Astrocyte (in vitro differentiated cells and primary cell): ENCODE measurements around the gene DHRS3. TPM values are rescaled to one million over a fixed set of nuclear protein-coding genes. Genes with fewer than 3 reads are reported as not detected.

ENCODE experiments used
- DNase-seq: peaks from one replicate; pipeline ENCODE4 v3.0.0-alpha.2; 2010; ENCODE audit warnings: low read depth
- FAIRE-seq: peaks from 2 replicates; lab custom pipeline; 2011; peaks lifted over from hg19 to GRCh38; lab: Jason Lieb, UNC
- H2AFZ ChIP-seq: 2 replicates; pipeline ENCODE4 v1.6.0; 2012; ENCODE audit warnings: low read depth, low read length, inconsistent platforms
- H3K27ac ChIP-seq: 2 replicates; pipeline ENCODE4 v1.5.1; 2011; ENCODE audit warnings: low read depth, low read length, inconsistent platforms
- H3K27me3 ChIP-seq: 2 replicates; pipeline ENCODE4 v1.6.0; 2011; ENCODE audit warnings: low read length, inconsistent platforms; ENCODE audit not compliant: insufficient read depth
- H3K36me3 ChIP-seq: 2 replicates; pipeline ENCODE4 v1.5.1; 2011; ENCODE audit warnings: low read length, inconsistent platforms; ENCODE audit not compliant: insufficient read depth
- H3K4me1 ChIP-seq: 2 replicates; pipeline ENCODE4 v1.5.1; 2011; ENCODE audit warnings: low read length, inconsistent platforms; ENCODE audit not compliant: insufficient read depth
- H3K4me2 ChIP-seq: 2 replicates; pipeline ENCODE4 v1.6.0; 2012; ENCODE audit warnings: low read length, inconsistent platforms
- H3K4me3 ChIP-seq: 2 replicates; pipeline ENCODE4 v1.5.1; 2011; ENCODE audit warnings: low read depth, mild to moderate bottlenecking, low read length, inconsistent platforms; ENCODE audit not compliant: insufficient read depth
- H3K79me2 ChIP-seq: 2 replicates; pipeline ENCODE4 v1.6.0; 2012; ENCODE audit warnings: mild to moderate bottlenecking, low read length, inconsistent platforms; ENCODE audit not compliant: insufficient read depth
- H3K9ac ChIP-seq: 2 replicates; pipeline ENCODE4 v1.6.0; 2012; ENCODE audit warnings: mild to moderate bottlenecking, low read length, inconsistent platforms
- H3K9me3 ChIP-seq: 2 replicates; pipeline ENCODE4 v1.5.1; 2012; ENCODE audit warnings: low read depth, mild to moderate bottlenecking, low read length, inconsistent platforms; ENCODE audit not compliant: insufficient read depth
- H4K20me1 ChIP-seq: 2 replicates; pipeline ENCODE4 v1.6.0; 2012; ENCODE audit warnings: low read length, inconsistent platforms; ENCODE audit not compliant: insufficient read depth
- H3K27ac Mint-ChIP-seq: one replicate; pipeline ENCODE4 v1.8.0; 2021; ENCODE audit warnings: mild to moderate bottlenecking, mixed read lengths; ENCODE audit not compliant: unreplicated experiment
- H3K27me3 Mint-ChIP-seq: one replicate; pipeline ENCODE4 v1.8.0; 2021; ENCODE audit warnings: low read depth, mixed read lengths; ENCODE audit not compliant: unreplicated experiment
- H3K36me3 Mint-ChIP-seq: one replicate; pipeline ENCODE4 v1.8.0; 2021; ENCODE audit warnings: low read depth, mixed read lengths; ENCODE audit not compliant: unreplicated experiment
- H3K4me1 Mint-ChIP-seq: one replicate; pipeline ENCODE4 v1.8.0; 2021; ENCODE audit warnings: low read depth, mixed read lengths; ENCODE audit not compliant: unreplicated experiment
- H3K4me3 Mint-ChIP-seq: one replicate; pipeline ENCODE4 v1.8.0; 2021; ENCODE audit warnings: mild to moderate bottlenecking, moderate library complexity, mixed read lengths; ENCODE audit not compliant: unreplicated experiment
- H3K9me3 Mint-ChIP-seq: one replicate; pipeline ENCODE4 v1.8.0; 2021; ENCODE audit warnings: mild to moderate bottlenecking, mixed read lengths; ENCODE audit not compliant: unreplicated experiment
- CTCF ChIP-seq: IDR thresholded peaks from 2 replicates; pipeline ENCODE4 v1.5.1; 2011; ENCODE audit warnings: low read depth, mild to moderate bottlenecking, inconsistent platforms, low read length, moderate library complexity; ENCODE audit not compliant: insufficient read depth
- EZH2 ChIP-seq: IDR thresholded peaks from 2 replicates; pipeline ENCODE4 v1.6.1; 2012; ENCODE audit warnings: mild to moderate bottlenecking, low read length, inconsistent platforms; ENCODE audit not compliant: insufficient read depth
- total RNA-seq: library from RNA; stranded (reverse); gene quantifications from 2 replicates; pipeline ENCODE4 v1.2.1, GENCODE V29; 2021

The DHRS3 gene
- total RNA-seq, 1 donor from 2014 or later: 3.4 TPM

- FAIRE-seq (no peak), DNase-seq (no peak)
- Histone ChIP-seq H3K9me3 (peaks cover 5% of the 10 kb centered on the region), H3K79me2 (no peaks in the 10 kb centered on the region), H2AFZ (no peak overlapping the region), H3K4me3 (no peak overlapping the region), H3K4me1 (peaks cover 22% of the 10 kb centered on the region), H3K27ac (no peak overlapping the region), H3K9ac (no peak overlapping the region), H3K4me2 (no peak overlapping the region), H3K27me3 (no peaks in the 10 kb centered on the region), H3K36me3 (peaks cover 3% of the 10 kb centered on the region), H4K20me1 (no peaks in the 10 kb centered on the region)
- Mint-ChIP-seq H3K4me3 (no peak overlapping the region), H3K9me3 (peaks cover 2% of the 10 kb centered on the region), H3K4me1 (peaks cover 5% of the 10 kb centered on the region), H3K27me3 (peaks cover 2% of the 10 kb centered on the region), H3K27ac (no peak overlapping the region), H3K36me3 (peaks cover 9% of the 10 kb centered on the region)
- TF ChIP-seq CTCF (no peak), EZH2 (no peak)
Measured at GRCh38 chr1:12574757-12575139, 43.3 kb downstream of the DHRS3 start.

- peak overlapping the region; percentile 20 for H3K27ac ChIP-seq
- FAIRE-seq (peak; percentile 70), DNase-seq (no peak)
- H3K9me3 ChIP-seq: peaks cover 5% of the 10 kb centered on the region
- no peak overlapping the region for H3K9ac ChIP-seq
- peaks cover 2% of the 10 kb centered on the region for H3K27me3 Mint-ChIP-seq
- peaks cover 2% of the 10 kb centered on the region for H3K9me3 Mint-ChIP-seq
- peaks cover 5% of the 10 kb centered on the region for H3K4me1 Mint-ChIP-seq
- no peaks in the 10 kb centered on the region for H3K27me3 ChIP-seq
- H3K36me3 ChIP-seq: no peaks in the 10 kb centered on the region
- H3K4me3 Mint-ChIP-seq: no peak overlapping the region
- no peaks in the 10 kb centered on the region for H4K20me1 ChIP-seq
- H3K79me2 ChIP-seq: no peaks in the 10 kb centered on the region
- H2AFZ ChIP-seq: no peak overlapping the region
- H3K36me3 Mint-ChIP-seq: peaks cover 9% of the 10 kb centered on the region
- no peak overlapping the region for H3K4me3 ChIP-seq
- TF ChIP-seq CTCF (no peak), EZH2 (no peak)
- peak overlapping the region; percentile 21 for H3K4me2 ChIP-seq
- H3K4me1 ChIP-seq: peaks cover 22% of the 10 kb centered on the region
- no peak overlapping the region for H3K27ac Mint-ChIP-seq
Measured at GRCh38 chr1:12573015-12573825, 44.8 kb downstream of the DHRS3 start.

GRCh38 chr1:12572522-12572921 lies 45.5 kb downstream of the DHRS3 start:
- Histone ChIP-seq H4K20me1 (no peaks in the 10 kb centered on the region), H3K27me3 (no peaks in the 10 kb centered on the region), H3K4me3 (no peak overlapping the region), H3K4me2 (no peak overlapping the region), H3K9me3 (peaks cover 5% of the 10 kb centered on the region), H3K9ac (no peak overlapping the region), H2AFZ (no peak overlapping the region), H3K36me3 (no peaks in the 10 kb centered on the region), H3K27ac (no peak overlapping the region), H3K4me1 (peaks cover 22% of the 10 kb centered on the region), H3K79me2 (no peaks in the 10 kb centered on the region)
- Mint-ChIP-seq H3K36me3 (peaks cover 9% of the 10 kb centered on the region), H3K27me3 (peaks cover 3% of the 10 kb centered on the region), H3K4me1 (peaks cover 5% of the 10 kb centered on the region), H3K27ac (no peak overlapping the region), H3K4me3 (no peak overlapping the region), H3K9me3 (peaks cover 2% of the 10 kb centered on the region)
- DNase-seq (peak; percentile 59), FAIRE-seq (no peak)
- TF ChIP-seq CTCF (no peak), EZH2 (no peak)
